Fibroblast of the aortic adventitia (primary cell): ENCODE results near the gene PCDHA1. TPM values are rescaled to one million over a fixed set of nuclear protein-coding genes. Genes with fewer than 3 reads are reported as not detected.
A peak's percentile ranks its signal among the peaks of the same experiment; 100 is the strongest.

Experiments used
- DNase-seq: peaks from one replicate; pipeline ENCODE4 v3.0.0-alpha.2; 2010; ENCODE audit warnings: low read depth
- H3K4me3 ChIP-seq: 2 replicates; pipeline ENCODE4 v1.5.1; 2011; ENCODE audit warnings: low read depth, mild to moderate bottlenecking, control low read depth, low read length, moderate library complexity
- total RNA-seq: library from RNA; depleted of rRNA; stranded (reverse); fragments of >200 nt; gene quantifications from 2 replicates; pipeline ENCODE4 v1.2.3, GENCODE V29; 2012; ENCODE audit warnings: low replicate concordance
- TF ChIP-seq, protein P1 (sequence below): IDR thresholded peaks from 2 replicates; pipeline ENCODE4 v1.5.1; 2011; ENCODE audit warnings: mild to moderate bottlenecking, low read length, control low read depth, inconsistent platforms; ENCODE audit not compliant: insufficient read depth

Gene PCDHA1
- total RNA-seq, 1 donor = 0.09 TPM

DNA sequence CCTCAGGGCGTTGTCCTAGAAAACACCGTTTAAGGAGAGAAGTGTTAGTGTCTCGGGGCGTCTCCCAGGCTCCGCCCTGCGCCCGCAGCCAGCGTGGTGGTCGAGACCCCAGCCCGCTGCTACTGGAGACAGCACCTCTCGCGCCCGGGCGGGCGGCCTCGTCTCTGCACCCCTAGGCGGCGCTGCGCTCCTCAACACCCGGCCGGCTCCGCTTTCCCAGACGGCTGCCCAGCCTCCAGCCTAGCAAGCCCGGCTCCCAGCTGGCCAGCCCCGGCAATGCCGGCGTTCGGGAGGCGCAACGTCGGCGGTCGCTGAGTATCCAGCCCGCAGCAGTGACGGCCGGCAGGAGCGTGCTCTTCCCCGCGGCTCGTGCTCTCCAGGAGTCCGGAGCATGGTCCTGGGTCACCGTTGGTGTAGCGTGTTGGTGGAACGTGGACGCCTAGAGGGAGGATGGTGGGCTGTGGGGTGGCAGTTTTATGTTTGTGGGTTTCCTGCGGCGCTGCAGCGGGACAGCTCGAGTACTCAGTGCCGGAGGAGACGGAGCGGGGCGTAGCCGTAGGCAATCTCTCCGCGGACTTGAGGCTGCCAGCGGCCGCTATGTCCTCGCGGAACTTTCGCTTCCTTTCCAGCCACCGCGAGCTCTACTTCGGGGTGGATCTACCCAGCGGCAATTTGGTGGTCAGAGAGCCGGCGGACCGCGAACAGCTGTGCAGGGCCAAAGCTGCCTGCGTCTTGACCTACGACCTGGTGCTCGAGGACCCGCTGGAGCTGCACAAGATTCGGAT, 140.7 kb downstream of the PCDHA1 start:
- TF ChIP-seq, protein P1, sequence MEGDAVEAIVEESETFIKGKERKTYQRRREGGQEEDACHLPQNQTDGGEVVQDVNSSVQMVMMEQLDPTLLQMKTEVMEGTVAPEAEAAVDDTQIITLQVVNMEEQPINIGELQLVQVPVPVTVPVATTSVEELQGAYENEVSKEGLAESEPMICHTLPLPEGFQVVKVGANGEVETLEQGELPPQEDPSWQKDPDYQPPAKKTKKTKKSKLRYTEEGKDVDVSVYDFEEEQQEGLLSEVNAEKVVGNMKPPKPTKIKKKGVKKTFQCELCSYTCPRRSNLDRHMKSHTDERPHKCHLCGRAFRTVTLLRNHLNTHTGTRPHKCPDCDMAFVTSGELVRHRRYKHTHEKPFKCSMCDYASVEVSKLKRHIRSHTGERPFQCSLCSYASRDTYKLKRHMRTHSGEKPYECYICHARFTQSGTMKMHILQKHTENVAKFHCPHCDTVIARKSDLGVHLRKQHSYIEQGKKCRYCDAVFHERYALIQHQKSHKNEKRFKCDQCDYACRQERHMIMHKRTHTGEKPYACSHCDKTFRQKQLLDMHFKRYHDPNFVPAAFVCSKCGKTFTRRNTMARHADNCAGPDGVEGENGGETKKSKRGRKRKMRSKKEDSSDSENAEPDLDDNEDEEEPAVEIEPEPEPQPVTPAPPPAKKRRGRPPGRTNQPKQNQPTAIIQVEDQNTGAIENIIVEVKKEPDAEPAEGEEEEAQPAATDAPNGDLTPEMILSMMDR = peak; percentile 25
- peak; percentile 2 for DNase-seq
- H3K4me3 ChIP-seq = peak overlapping the region; percentile 35

DNA sequence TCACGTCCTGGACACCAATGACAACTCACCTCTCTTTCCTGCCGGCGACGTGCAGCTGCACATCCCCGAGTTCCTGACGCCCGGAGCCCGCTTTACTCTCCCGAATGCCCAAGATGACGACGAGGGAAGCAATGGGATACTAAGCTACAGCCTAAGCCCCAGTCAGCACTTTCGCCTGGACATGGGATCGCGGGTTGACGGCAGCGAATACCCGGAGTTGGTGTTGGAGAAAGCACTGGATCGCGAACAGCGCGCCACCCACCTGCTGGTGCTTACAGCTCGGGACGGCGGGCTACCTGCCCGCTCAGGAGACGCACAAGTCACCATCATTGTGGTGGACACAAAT, 141.3 kb downstream of the PCDHA1 start:
- TF ChIP-seq, protein P1 = no peak
- no peak for DNase-seq
- peak overlapping the region; percentile 35 for H3K4me3 ChIP-seq

DNA sequence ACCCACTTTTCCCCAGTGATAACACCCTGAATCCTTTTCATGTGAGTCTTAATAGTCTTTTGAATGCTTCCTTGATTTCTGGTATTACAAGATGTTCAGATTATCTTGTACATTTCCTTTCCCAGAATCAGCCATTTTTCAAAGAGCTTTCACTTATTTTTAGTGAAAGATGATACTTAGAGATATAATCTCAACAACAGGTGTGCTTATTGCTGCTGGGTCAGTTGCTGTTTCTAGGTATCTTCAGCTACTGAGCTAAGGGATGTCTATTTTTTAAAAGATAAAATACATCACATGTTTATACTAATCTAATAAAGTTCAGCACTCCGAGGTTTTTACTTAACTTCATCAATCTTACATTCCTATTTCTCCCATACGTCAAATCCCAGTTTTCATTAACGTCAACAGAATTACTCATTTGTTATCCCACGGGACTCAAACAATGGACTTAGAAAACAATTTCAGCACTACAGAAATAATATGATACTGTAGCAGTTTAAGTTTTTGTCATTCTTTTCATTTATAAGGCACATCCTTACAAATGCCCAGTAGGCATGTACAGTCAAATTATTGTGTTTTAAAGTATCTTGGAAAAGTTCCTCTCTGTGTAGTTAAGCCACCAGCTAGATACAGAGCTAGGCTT, 149.1 kb downstream of the PCDHA1 start:
- no peak for DNase-seq
- H3K4me3 ChIP-seq = no peak overlapping the region
- TF ChIP-seq, protein P1 = no peak

DNA sequence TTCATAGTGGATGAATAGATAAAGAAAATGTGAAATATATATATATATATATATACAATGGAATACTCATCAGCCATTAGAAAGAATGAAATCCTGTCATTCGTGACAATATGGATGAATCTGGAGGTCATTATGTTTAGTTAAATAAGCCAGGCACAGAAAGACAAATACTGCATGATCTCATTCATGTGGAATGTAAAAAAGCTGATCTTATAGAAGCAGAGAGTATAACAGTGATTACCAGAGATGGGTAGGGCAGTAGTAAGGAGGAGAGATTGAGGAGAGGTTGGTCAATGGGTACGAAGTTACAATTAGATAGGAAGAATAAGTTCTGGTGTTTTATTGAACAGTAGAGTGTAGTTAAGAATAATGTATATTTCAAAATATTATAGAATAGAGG, 160.6 kb downstream of the PCDHA1 start:
- no peak for DNase-seq
- H3K4me3 ChIP-seq = no peak overlapping the region
- TF ChIP-seq, protein P1 = no peak

DNA sequence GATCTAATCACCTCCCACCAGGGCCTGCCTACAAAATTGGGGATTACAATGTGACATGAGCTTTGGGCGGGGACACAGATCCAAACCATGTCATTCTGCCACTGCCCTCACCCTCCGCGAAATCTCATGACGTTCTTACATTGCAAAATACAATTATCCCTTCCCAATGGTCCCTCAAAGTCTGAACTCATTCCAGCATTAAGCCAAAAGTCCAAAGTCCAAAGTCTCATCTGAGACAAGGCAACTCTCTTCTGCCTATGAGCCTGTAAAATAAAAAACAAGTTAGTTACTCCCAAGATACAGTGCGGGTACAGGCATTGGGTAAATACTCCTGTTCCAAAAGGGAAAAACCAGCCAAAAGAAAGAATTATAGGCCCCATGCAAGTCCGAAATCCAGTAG, 165.7 kb downstream of the PCDHA1 start:
- DNase-seq = no peak
- H3K4me3 ChIP-seq = no peak overlapping the region
- TF ChIP-seq, protein P1 = no peak

DNA sequence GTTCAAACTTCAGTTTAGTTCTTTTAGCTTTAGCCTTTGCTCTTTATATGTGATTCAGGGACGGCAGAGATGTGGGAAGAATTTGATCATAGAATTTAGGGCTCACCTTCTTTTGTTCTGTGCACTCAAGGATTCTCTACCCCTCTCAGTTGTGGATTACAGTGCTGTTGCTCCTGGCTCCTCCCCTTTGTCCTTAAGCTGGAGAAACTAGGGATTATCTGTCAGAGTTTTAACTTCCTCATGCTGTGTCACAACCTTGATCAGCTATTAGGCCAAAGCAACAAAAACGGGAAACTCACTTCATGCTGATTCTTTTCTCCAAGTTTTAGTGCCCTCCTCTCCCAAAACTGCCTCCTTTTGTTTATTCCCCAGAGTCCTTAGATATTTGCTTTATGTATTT, 167.3 kb downstream of the PCDHA1 start:
- H3K4me3 ChIP-seq = no peak overlapping the region
- TF ChIP-seq, protein P1 = no peak
- DNase-seq = no peak
